ENCODE results near the gene TMEM183A.

Gene TMEM183A

DNA sequence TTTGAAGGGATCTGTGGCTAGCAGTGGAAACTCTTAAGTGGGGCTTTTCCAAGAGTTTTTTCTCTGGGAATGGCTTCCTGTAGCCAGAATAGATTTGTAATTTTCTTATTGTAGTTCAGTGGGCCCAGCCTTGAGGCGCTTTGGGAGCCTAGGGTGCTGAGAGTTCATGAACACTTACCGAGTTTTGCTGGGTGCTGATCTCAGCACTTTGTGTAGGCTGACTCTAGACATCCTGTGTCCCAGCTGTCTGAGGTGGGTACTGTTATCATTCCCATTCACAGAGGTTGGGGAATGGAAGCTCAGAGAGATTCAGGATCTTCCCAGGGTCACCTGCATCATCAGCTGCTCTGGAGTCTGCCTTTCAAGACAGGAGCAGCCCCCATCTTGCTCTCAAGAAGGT, 26.1 kb downstream of the TMEM183A start:
- no peak for DNase-seq

- DNase-seq = no peak
Measured at GRCh38 chr1:203033917-203034316, 26.7 kb downstream of the TMEM183A start.

- DNase-seq = no peak
Measured at GRCh38 chr1:203034422-203035110, 27.4 kb downstream of the TMEM183A start.

DNA sequence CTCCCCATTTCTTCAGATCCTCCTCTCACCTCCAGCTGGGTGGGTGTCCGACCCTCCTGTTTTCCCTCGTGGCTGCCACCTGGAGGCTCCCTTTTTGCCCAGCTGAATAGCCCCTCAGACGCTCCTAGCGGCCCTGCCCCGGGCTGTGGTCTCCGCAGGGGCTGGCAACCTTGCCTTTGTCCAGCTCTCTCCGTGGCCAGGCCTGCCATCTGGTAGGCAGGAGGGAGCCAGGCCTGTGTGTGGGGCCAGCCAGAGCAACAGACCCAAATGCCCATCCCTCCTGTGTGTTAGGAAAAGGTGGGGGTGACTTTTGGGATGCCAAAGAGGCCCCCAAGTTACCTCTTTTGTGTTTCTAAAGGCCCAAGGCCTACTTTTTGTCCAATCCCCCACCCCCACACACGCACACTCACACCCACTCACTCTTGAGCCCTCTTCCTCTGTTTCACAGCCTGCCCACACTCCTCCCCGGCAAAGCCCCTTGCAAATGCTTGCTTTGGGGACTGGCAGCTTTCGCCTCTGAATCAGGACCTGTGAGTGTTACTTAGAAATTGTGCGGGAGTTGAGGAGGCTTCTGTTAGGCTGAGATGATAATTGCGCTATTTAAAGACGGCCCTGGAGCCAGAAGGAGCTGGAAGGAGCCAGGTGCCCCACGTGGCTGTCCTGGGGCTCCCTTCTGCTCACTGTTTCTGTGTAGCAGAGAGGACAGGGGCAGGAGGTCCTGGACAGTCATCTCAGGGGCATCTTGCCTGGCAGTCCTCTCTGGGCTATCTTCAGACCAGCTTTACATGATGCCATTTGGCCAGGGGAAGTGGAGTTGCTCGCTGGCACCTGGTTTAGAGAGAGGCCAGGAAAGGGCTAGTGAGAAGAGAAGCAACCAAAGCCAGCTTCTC, 28.2 kb downstream of the TMEM183A start:
- no peak for DNase-seq

DNA sequence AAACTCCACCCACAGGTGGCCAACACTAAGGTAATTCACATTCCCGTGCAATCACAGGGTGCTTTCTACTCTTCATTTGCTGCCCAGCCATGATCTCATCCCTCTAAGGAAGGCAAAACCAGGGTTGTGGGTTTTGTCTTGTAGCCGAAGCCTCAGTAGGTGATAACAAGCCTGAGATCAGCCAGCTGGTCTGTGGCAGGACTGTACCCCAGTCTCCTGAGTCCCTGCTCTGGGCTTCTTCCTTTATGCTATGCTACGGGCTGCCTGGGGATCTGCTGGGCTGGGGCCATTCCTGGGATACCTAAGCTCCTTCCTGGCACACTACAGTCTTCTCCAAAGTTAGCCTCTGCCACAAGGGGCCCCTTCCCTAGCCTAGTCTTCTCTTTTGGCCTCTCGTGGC, 29.0 kb downstream of the TMEM183A start:
- no peak for DNase-seq

DNA sequence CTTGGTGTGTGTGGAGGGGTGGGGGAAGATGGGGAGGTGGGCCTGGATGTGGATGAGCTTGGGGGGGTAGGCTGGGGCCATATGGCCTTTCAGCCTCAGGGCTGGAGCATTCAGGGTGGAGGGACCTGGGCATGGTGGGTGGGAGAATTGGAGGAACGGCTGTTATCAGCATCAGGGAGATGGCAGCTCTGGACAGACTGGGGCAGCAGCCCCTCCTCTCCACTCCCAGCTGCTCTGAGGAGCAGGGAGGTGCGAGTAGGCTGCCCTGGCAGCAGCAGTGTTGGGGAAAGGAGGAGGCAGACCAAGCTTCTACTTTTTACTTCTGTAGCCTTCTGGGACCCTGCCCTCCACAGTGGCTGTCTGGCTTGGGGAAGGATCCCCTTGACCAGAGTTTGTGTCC, 29.4 kb downstream of the TMEM183A start:
- DNase-seq = no peak

DNA sequence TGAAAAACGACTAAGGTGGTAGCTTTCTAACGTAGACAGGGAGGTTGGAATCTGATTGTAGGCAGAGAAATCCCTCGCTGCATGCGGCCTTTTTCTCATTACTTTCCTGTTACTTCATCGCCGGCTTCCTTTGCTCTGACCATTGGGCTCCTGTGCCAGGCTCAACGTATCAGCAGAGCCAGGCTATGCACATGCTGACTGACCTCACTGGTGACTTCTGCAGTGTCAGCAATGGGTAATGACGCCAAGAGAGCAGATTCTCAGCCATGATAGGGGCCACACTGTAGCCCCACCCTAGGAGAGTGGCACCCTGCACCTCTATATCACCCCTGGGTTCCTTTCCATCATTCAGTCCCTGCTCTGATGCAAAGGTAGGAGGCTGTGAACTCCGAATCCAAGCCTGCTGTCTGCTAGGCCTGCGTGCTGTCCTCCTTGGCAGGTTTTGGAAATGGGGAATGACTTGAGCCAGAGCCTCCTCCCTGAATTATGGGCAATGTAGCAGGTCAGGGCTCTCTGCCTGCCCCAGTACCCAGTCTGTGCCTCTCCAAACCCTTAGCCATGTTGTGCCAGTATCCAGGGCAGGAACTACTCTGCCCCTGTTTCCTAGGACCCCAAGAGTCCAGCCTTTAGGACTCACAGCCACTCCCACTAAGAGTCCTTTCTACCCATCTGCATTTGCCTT, 30.5 kb downstream of the TMEM183A start:
- DNase-seq = no peak

DNA sequence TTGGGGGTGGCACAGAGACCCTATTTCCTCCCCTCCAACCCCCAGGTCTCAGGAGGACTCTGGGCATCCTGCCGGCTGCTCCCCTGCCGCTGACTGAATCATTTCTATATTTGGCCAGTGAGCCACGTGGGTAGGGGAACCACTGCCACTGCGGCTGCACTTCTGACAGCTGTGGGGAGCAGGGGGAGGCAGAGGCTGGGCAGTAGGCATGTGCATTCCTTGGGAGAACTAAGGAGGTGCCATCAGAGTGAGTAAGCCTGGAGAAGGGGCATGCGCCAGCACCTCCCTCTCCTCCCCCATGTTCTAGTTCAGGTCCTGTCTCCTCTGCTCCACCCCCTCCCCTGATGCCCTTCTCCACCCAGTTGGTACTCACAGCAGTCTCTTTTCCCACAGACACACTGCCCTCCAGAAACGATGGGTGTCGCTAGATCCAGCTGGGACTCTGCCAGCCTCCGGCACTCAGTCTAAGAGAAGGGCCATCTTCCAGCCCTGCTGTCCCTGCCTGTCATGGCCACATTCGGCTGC, 31.1 kb downstream of the TMEM183A start:
- no peak for DNase-seq

GRCh38 chr1:203038891-203039608, 31.9 kb downstream of the TMEM183A start:
- peak; percentile 58 to 86 for DNase-seq

GRCh38 chr1:203039609-203040512, 32.7 kb downstream of the TMEM183A start:
- no peak for DNase-seq

DNA sequence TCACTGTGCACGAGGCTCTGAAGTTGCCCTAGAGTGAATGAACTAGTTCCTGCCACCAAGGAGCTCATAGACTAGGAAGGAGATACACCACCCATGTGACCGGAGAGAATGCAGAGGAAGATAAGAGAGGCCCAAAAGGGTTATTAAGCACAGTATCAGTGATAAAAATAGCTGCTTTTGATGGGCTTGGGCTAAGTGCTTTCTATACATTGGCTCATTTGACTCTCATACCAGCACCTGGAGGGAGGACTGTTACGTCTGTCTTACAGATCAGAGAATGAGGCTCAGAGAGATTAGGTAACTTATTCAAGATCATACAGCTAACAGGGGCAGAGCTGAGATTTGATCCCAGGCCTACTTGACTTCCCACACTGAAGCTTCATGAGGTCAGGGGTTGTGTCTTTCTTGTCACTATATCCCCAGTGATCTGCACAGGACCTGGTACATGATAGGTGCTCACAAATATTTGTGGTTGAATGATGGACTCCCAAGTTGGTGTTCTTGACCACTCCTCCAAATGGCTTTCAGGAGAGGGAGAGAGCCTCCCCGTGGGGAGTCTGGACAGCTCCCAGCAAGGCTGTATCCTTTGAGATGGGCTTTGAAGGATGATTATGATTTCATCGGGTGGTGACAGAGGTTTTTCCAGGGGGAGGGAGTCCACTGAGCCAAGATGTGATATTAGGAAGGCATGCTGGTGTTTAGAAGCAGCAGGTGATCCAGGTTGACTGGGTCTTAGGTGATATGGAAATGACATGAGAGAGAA, 33.5 kb downstream of the TMEM183A start:
- DNase-seq = no peak

DNA sequence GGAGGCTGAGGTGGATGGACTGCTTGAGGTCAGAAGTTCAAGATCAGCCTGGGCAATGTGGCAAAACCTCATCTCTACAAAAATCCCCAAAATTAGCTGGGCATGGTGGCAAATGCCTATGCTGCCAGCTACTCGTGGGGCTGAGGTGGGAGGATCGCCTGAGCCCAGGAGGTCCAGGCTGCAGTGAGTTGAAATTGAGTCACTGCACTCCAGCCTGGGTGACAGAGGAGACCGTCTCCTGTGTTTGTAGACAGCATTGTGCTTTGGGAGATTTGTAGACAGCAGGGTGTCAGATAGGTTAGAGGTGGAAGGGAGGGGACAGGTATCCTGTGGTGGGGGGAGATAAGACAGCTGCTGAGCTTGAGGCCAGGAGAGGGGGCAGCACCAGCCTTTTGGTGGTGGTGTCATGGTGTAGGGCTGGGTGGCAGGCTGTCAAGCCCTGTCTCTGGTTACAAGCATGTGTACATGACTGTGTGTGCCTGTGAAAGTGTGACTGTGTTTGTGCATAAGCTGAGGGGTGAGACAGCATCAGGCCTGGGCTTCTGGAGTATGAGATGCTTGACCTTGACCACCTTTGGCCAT, 34.3 kb downstream of the TMEM183A start:
- no peak for DNase-seq

- DNase-seq = no peak
Measured at GRCh38 chr1:203043830-203044545, 36.8 kb downstream of the TMEM183A start.

GRCh38 chr1:203044546-203045250, 37.5 kb downstream of the TMEM183A start:
- DNase-seq = no peak

DNA sequence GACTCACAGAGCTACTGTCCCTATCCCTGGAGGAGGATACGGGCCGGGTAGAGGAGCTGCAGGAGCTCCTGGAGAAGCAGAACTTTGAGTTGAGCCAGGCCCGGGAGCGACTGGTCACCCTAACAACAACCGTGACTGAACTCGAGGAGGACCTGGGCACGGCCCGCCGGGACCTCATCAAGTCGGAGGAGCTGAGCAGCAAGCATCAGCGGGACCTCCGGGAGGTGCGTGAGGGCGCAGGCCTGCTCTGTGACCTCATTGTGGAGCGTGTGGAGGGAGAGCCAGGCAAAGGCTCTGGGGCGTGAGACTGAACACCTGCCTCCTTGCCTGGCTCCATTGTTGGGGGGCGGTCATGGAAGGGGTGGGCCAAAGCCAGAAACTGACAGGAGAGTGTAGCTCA, 38.2 kb downstream of the TMEM183A start:
- no peak for DNase-seq

GRCh38 chr1:203045821-203046594, 38.8 kb downstream of the TMEM183A start:
- DNase-seq = no peak

DNA sequence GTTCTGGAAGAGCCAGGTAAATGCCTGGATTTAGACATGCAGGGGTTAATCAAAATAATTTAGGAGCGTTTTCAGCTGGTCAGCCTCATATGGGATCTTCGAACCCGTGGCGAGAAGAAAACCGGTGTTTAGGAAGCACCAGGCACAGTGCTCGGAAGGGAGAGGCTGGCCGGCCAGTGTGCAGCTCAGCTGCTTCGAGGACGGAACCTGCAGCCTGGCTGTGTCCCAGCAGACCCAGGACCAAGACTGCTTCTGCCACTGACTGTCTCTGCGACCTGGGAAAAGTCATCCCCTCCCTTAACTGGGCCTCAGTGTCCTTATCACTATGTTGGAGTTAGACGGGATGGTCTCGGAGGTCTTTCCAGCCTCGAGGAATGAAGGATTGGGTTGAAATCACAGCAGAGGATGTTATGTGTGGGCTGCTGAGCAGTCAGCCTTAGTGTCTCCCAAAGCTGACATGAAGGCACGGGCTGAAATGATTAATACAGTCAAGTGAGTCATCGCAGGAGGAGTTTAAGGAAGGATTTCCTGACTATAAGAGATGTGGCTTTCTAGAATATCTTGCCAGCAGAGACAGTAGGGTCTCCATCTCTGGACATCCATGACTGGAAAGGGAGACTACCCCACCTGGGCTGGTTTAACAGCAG, 39.9 kb downstream of the TMEM183A start:
- no peak for DNase-seq

- no peak for DNase-seq
Measured at GRCh38 chr1:203048086-203048485, 40.9 kb downstream of the TMEM183A start.
